ENCODE data around the gene EBLN2. TPM values are rescaled to one million over a fixed set of nuclear protein-coding genes. Genes with fewer than 3 reads are reported as not detected.

Gene EBLN2
- total and polyA plus RNA-seq, 2 experiments from 2014 or later, result 4.7 to 9.9 TPM

- TF ChIP-seq ETS1 (IDR thresholded peaks at IDR 0.05) (no peak), NANOG (IDR thresholded peaks at IDR 0.05; ENCODE audit: borderline replicate concordance) (no peak), EZH2 (IDR thresholded peaks at IDR 0.05; ENCODE audit: low read depth, unreplicated experiment) (no peak)
Measured at GRCh38 chr3:73098873-73099272, 37.4 kb downstream of the EBLN2 start (continued).

GRCh38 chr3:73100741-73101559 lies 39.5 kb downstream of the EBLN2 start:
- peaks cover 11% of the 10 kb centered on the region for H3K4me1 Mint-ChIP-seq
- H3K4me3 Mint-ChIP-seq, result no peak overlapping the region
- no peaks in the 10 kb centered on the region for H3K9me2 ChIP-seq (ENCODE audit: insufficient read depth)
- TF ChIP-seq CTCF (conservative IDR thresholded peaks at IDR 0.05; ENCODE audit: low read depth in 2 of 2) (peak; percentile 96 to 98), ZNF462 (CRISPR knock-in tag; IDR thresholded peaks at IDR 0.05) (no peak), ETS1 (IDR thresholded peaks at IDR 0.05) (no peak), EZH2phosphoT487 (IDR thresholded peaks at IDR 0.05; ENCODE audit: unreplicated experiment) (no peak), STAT1 (IDR thresholded peaks at IDR 0.05; ENCODE audit: unreplicated experiment) (no peak), EZH2 (IDR thresholded peaks at IDR 0.05; ENCODE audit: low read depth, unreplicated experiment) (no peak), CREB1 (CRISPR knock-in tag; IDR thresholded peaks at IDR 0.05; ENCODE audit: low read depth) (no peak), JUNB (IDR thresholded peaks at IDR 0.05; ENCODE audit: unreplicated experiment) (no peak)
- H3K4me1 ChIP-seq (ENCODE audit: insufficient read depth), result no peaks in the 10 kb centered on the region
- no peak overlapping the region for H3K4me3 ChIP-seq
- no peak overlapping the region for H3K4me2 ChIP-seq
- H2AFZ ChIP-seq, result peak overlapping the region; percentile 81
- H3K9me3 Mint-ChIP-seq, result no peaks in the 10 kb centered on the region; the same call in 2 of the 3 replicates
- H3K36me3 ChIP-seq (ENCODE audit: insufficient read depth), result no peaks in the 10 kb centered on the region
- no peaks in the 10 kb centered on the region for H3F3A ChIP-seq (replicated peaks; ENCODE audit: low read depth)
- H3K36me3 Mint-ChIP-seq (ENCODE audit: low read depth), result no peaks in the 10 kb centered on the region
- H4K20me1 ChIP-seq (replicated peaks; ENCODE audit: insufficient read depth), result no peaks in the 10 kb centered on the region
- ATAC-seq, result peak; percentile 96
- peaks cover 11% of the 10 kb centered on the region for H3K27me3 Mint-ChIP-seq (ENCODE audit: insufficient read depth, low read depth, poor library complexity)
- no peak overlapping the region for H3K27ac ChIP-seq (ENCODE audit: low read depth)
- H3K79me2 ChIP-seq (replicated peaks; ENCODE audit: insufficient read depth), result no peaks in the 10 kb centered on the region
- no peaks in the 10 kb centered on the region for H3K27me3 ChIP-seq (ENCODE audit: insufficient read depth)
- H3K27ac Mint-ChIP-seq, result peak overlapping the region; percentile 13; the same call in 1 of the 2 replicates
- DNase-seq (ENCODE audit: low spot score), result peak; percentile 95

Measured in GM23338 (cell line).